Osteoblast (primary cell): ENCODE results near the gene TMPRSS7. TPM values are rescaled to one million over a fixed set of nuclear protein-coding genes. Genes with fewer than 3 reads are reported as not detected.

Experiments
- DNase-seq: peaks from one replicate; pipeline ENCODE4 v3.0.0; 2011; ENCODE audit warnings: low spot score, mixed read lengths; ENCODE audit not compliant: insufficient read length; ENCODE audit errors: missing footprints
- H2AFZ ChIP-seq: 2 replicates; pipeline ENCODE4 v1.6.0; 2011; ENCODE audit warnings: mild to moderate bottlenecking, low read length
- H3K27ac ChIP-seq: 2 replicates; pipeline ENCODE4 v1.5.1; 2011; ENCODE audit warnings: mild to moderate bottlenecking, low read depth, low read length, moderate library complexity
- H3K27me3 ChIP-seq: 2 replicates; pipeline ENCODE4 v1.6.0; 2012; ENCODE audit warnings: mild to moderate bottlenecking, control low read depth, inconsistent platforms, low read length, moderate library complexity; ENCODE audit not compliant: insufficient read depth
- H3K36me3 ChIP-seq: 2 replicates; pipeline ENCODE4 v1.5.1; 2011; ENCODE audit warnings: mild to moderate bottlenecking, low read length, control low read depth, moderate library complexity; ENCODE audit not compliant: insufficient read depth
- H3K4me1 ChIP-seq: 2 replicates; pipeline ENCODE4 v1.5.1; 2011; ENCODE audit warnings: mild to moderate bottlenecking, low read length, control low read depth, moderate library complexity; ENCODE audit not compliant: insufficient read depth
- H3K4me2 ChIP-seq: 2 replicates; pipeline ENCODE4 v1.6.0; 2011; ENCODE audit warnings: mild to moderate bottlenecking, low read length; ENCODE audit not compliant: insufficient read depth
- H3K4me3 ChIP-seq: fragments of 200-600 bp; sonication (generic); 3 replicates; pipeline ENCODE4 v1.5.1; 2012; ENCODE audit warnings: mild to moderate bottlenecking, low read length, inconsistent platforms; ENCODE audit not compliant: insufficient read depth
- H3K79me2 ChIP-seq: 2 replicates; pipeline ENCODE4 v1.6.0; 2012; ENCODE audit warnings: mild to moderate bottlenecking, low read length, control low read depth, inconsistent platforms; ENCODE audit not compliant: insufficient read depth
- H3K9me3 ChIP-seq: 2 replicates; pipeline ENCODE4 v1.5.1; 2011; ENCODE audit warnings: low read depth, low read length, control low read depth
- H4K20me1 ChIP-seq: 2 replicates; pipeline ENCODE4 v1.6.0; 2012; ENCODE audit warnings: mild to moderate bottlenecking, low read length, control low read depth; ENCODE audit not compliant: insufficient read depth
- total RNA-seq: library from RNA; depleted of rRNA; stranded (reverse); fragments of >200 nt; gene quantifications from 2 replicates; pipeline ENCODE4 v1.2.3, GENCODE V29; 2012
- TF ChIP-seq, protein P1 (sequence below): IDR thresholded peaks from 2 replicates; pipeline ENCODE4 v1.5.1; 2011; ENCODE audit warnings: mild to moderate bottlenecking, low read depth, low read length, moderate library complexity; ENCODE audit errors: extremely low read depth

Gene TMPRSS7
- total RNA-seq, 1 donor = not detected

DNA sequence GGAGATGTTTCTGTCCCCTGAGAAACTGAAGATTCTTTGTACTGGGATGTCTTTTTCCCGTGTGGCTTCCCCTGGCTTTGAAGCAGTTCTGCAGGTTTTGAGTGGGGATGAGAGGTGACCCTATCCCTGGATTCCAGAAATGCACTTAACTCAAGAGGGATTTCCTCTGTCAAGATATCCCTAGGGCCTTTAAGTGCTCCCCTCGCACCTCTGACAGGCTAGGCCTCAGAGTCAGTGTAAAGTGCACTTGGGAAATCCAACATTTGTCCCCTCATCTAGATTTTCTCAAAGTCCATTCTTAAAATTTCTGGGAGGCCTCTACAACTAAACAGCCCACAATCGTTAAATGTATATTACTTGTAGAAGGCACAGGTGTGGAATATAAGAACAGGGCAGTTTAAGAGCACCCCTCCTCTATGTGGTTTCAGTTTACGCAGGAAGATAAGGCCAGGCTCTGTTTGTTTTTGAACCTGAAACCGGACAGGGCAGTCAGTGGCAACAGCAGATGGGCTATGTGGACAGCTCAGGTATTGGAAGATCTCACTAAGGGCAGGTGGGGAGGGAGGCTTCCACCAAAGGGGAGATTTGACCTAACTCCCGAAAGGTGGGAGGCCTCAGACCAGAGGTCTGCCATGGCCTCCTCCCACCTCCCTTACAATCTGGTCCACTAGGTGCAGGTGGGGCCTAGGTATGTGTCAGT, 56.5 kb downstream of the TMPRSS7 start:
- H3K27me3 ChIP-seq = no peaks in the 10 kb centered on the region
- H3K9me3 ChIP-seq = no peaks in the 10 kb centered on the region
- no peaks in the 10 kb centered on the region for H3K36me3 ChIP-seq
- H2AFZ ChIP-seq = no peak overlapping the region
- H3K4me1 ChIP-seq = peaks cover 33% of the 10 kb centered on the region
- H3K4me2 ChIP-seq = no peak overlapping the region
- no peaks in the 10 kb centered on the region for H4K20me1 ChIP-seq
- peaks cover 29% of the 10 kb centered on the region for H3K79me2 ChIP-seq
- TF ChIP-seq, protein P1, sequence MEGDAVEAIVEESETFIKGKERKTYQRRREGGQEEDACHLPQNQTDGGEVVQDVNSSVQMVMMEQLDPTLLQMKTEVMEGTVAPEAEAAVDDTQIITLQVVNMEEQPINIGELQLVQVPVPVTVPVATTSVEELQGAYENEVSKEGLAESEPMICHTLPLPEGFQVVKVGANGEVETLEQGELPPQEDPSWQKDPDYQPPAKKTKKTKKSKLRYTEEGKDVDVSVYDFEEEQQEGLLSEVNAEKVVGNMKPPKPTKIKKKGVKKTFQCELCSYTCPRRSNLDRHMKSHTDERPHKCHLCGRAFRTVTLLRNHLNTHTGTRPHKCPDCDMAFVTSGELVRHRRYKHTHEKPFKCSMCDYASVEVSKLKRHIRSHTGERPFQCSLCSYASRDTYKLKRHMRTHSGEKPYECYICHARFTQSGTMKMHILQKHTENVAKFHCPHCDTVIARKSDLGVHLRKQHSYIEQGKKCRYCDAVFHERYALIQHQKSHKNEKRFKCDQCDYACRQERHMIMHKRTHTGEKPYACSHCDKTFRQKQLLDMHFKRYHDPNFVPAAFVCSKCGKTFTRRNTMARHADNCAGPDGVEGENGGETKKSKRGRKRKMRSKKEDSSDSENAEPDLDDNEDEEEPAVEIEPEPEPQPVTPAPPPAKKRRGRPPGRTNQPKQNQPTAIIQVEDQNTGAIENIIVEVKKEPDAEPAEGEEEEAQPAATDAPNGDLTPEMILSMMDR = no peak
- no peak overlapping the region for H3K4me3 ChIP-seq
- H3K27ac ChIP-seq = no peak overlapping the region
- DNase-seq = no peak

DNA sequence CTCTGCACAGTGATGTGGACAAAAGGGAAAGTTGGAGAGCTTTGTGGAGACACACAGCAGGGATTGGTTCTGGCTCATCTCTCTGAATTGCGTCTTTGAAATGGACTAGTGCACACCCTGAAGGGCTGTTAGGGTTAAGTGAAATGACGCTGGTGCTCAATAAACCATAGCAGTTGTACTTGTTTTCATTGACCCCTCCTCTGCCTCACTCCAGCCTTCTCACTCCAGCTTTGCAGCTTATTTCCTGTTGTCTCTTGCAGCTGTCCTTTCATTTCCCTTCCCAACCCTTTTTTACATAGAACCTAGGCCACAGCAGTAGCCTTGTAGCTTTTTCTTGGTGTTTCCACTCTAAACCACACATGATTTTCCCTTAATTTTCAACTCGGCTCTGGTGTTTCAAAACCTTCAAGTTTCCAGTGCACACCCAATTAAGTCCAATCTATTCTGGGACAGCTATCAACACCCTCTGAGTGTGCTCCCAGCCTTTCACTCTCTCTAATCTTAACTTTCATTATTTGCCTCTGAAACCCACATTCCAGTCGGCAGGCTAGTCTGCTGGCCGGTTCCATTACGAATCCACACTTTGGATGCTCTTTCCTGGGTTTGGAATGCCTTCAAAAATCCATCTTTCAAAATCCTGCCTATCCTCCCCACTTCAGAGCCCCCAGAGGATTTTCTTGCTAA, 58.1 kb downstream of the TMPRSS7 start:
- Histone ChIP-seq H3K4me3 (peak overlapping the region; percentile 37), H3K79me2 (peaks cover 28% of the 10 kb centered on the region), H2AFZ (peak overlapping the region; percentile 76), H3K36me3 (no peaks in the 10 kb centered on the region), H4K20me1 (no peaks in the 10 kb centered on the region), H3K27ac (peak overlapping the region; percentile 61), H3K27me3 (no peaks in the 10 kb centered on the region), H3K9me3 (no peaks in the 10 kb centered on the region), H3K4me1 (peaks cover 25% of the 10 kb centered on the region), H3K4me2 (peak overlapping the region; percentile 74)
- peak; percentile 84 for DNase-seq
- TF ChIP-seq, protein P1 = no peak

DNA sequence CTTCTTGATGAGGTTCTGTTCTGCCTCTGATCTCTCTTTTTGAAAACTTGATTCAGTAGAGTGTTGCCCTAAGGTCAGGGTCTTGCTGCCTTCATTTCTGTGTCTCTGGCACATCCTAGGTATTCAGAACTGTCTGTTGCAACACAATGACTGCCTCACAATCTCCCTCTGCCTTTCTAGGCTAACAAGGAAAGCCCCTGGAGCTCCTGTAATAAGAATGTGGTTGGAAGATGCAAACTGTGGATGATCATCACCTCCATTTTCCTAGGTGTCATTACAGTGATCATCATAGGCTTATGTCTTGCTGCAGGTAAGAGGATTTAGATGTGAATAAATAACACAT, 58.6 kb downstream of the TMPRSS7 start:
- no peaks in the 10 kb centered on the region for H3K36me3 ChIP-seq
- no peaks in the 10 kb centered on the region for H3K9me3 ChIP-seq
- H3K79me2 ChIP-seq = peaks cover 24% of the 10 kb centered on the region
- H3K4me3 ChIP-seq = peak overlapping the region; percentile 37
- DNase-seq = no peak
- TF ChIP-seq, protein P1 = no peak
- H2AFZ ChIP-seq = peak overlapping the region; percentile 76
- H3K4me2 ChIP-seq = peak overlapping the region; percentile 74
- peak overlapping the region; percentile 61 for H3K27ac ChIP-seq
- no peaks in the 10 kb centered on the region for H4K20me1 ChIP-seq
- peaks cover 26% of the 10 kb centered on the region for H3K4me1 ChIP-seq
- H3K27me3 ChIP-seq = no peaks in the 10 kb centered on the region

DNA sequence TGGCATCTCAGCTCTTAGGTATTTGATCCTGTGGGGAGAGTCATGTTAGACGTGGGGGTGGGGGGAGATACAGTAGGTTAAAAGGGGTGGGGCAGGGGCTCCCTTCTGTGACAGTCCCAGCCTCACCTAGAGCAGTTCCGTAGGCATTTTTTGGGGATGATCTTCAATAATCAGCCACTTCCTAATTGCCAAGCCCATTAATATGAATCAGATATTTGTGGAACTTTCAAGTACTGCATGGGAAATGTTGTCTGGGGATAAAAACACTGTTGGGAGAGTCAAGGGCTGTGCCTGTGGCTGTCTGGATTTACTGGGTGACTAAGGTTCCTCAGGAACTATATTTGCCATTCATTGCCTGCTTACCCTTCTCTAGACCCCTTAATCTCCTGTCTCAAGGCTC, 61.2 kb downstream of the TMPRSS7 start:
- H3K79me2 ChIP-seq = peaks cover 10% of the 10 kb centered on the region
- H3K4me3 ChIP-seq = no peak overlapping the region
- no peak overlapping the region for H3K4me2 ChIP-seq
- no peaks in the 10 kb centered on the region for H3K27me3 ChIP-seq
- DNase-seq = no peak
- H3K4me1 ChIP-seq = peaks cover 26% of the 10 kb centered on the region
- no peaks in the 10 kb centered on the region for H4K20me1 ChIP-seq
- TF ChIP-seq, protein P1 = no peak
- H3K36me3 ChIP-seq = no peaks in the 10 kb centered on the region
- no peak overlapping the region for H3K27ac ChIP-seq
- no peaks in the 10 kb centered on the region for H3K9me3 ChIP-seq
- H2AFZ ChIP-seq = no peak overlapping the region
